Heart right ventricle (tissue), 16 donors: ENCODE results near the gene TCF4. TPM values are rescaled to one million over a fixed set of nuclear protein-coding genes. Genes with fewer than 3 reads are reported as not detected.

Experiments
- ATAC-seq, 8 donors: fragments of 200-7000 bp; cut with Tn5 transposase; one replicate each; pipeline ENCODE4 v1.9.1; 2020; ENCODE audit warnings: mild to moderate bottlenecking in 8 of 8, moderate library complexity in 8 of 8, moderate number of reproducible peaks in 1 of 8
- DNase-seq, 2 donors: peaks; one replicate each; pipeline ENCODE4 v3.0.0-alpha.2; 2020
- H3K27ac ChIP-seq, 10 donors: fragments of 200-600 bp; sonication (generic) in 2 of 10; one replicate each; pipeline versions ENCODE4 v1.5.0 to v1.8.0; 2020 to 2022; ENCODE audit warnings: mild to moderate bottlenecking in 3 of 10
- H3K27me3 ChIP-seq, 7 donors: fragments of 200-600 bp; one replicate each; pipeline ENCODE4 v1.8.0; 2021 to 2022; ENCODE audit warnings: mild to moderate bottlenecking in 2 of 7
- H3K36me3 ChIP-seq, 9 donors: fragments of 200-600 bp; sonication (generic) in 1 of 9; one replicate each; pipeline versions ENCODE4 v1.5.0 to v1.8.0; 2020 to 2022; ENCODE audit warnings: mild to moderate bottlenecking in 2 of 9
- H3K4me1 ChIP-seq, 9 donors: fragments of 200-600 bp; sonication (generic) in 1 of 9; one replicate each; pipeline versions ENCODE4 v1.5.0 to v1.8.0; 2020 to 2022; ENCODE audit warnings: mild to moderate bottlenecking in 4 of 9
- H3K4me3 ChIP-seq, 10 donors: fragments of 200-600 bp; sonication (generic) in 2 of 10; one replicate each; pipeline versions ENCODE4 v1.5.0 to v1.8.0; 2020 to 2022; ENCODE audit warnings: mild to moderate bottlenecking in 7 of 10, moderate library complexity in 2 of 10
- H3K9me3 ChIP-seq, 11 donors: fragments of 200-600 bp in 10 of 11; sonication (generic) in 2 of 11; one replicate each; pipeline versions ENCODE4 v1.5.0 to v1.8.0; 2013 to 2022; ENCODE audit warnings: mild to moderate bottlenecking in 2 of 11, control low read depth in 1 of 11, moderate library complexity in 1 of 11
- WGBS, 2 donors: extraction: QIAGEN DNeasy Blood & Tissue Kit; methylation state at CpG; one replicate each; pipeline ENCODE4 v1.1.7; 2013; ENCODE audit warnings: inconsistent platforms in 1 of 2; 5-methylcytosine and 5-hydroxymethylcytosine counted together
- intact Hi-C, 10 donors: fragments of 100-400 bp; cut with DNase I; formaldehyde crosslinking; loops; one replicate each; pipeline versions ENCODE4 v1.11.1 to v1.14.2; 2022
- polyA plus RNA-seq, 2 donors: library from polyadenylated mRNA; stranded (reverse); fragments of 200-250 nt; gene quantifications; one replicate each; pipeline ENCODE4 v1.2.3, GENCODE V29; 2013
- total RNA-seq, 10 donors: library from RNA; stranded (reverse); fragmentation: NEBNext Ultra II Directional in 3 of 10; extraction: Animal tissue kit (Norgen Biotek cat#: 25700) in 3 of 10; gene quantifications; one replicate each; pipeline versions ENCODE4 v1.2.1 to v1.2.4, GENCODE V29; 2021 to 2023
- TF ChIP-seq, protein P1 (sequence below), 9 donors: fragments of 200-600 bp; sonication (generic) in 2 of 9; IDR thresholded peaks; one replicate each; pipeline versions ENCODE4 v1.5.0 to v1.8.0; 2021 to 2022; ENCODE audit warnings: antibody characterized with exemption in 9 of 9, mild to moderate bottlenecking in 5 of 9, moderate library complexity in 1 of 9
- donor health status: Arrhythmogenic right ventricular cardiomyopathy.
- donor health status: ischemic (EF 13 %, LVEDD 7.1; RV severe dilation, severe dysfunction).
- donor health status: healthy with polysubstance abuse.
- donor health status: DM: no; HTN: yes; CAD: no.
- donor health status: DM: no; HTN: no; CAD: no.
- donor health status: ischemic (EF 25% LVEDD 6.9; RV normal size, moderate dysfunction).
- donor health status: ischemic (EF 25% LVEDD 5.7; RV mildly dilated, moderate dysfunction).
- donor health status: healthy.
- donor health status: DM: yes; HTN: yes; CAD: no.
- donor health status: Ischemic cardiomyopathy.
- donor health status: ischemic (EF 35%, LVEDD 5.7; RV mildly dilated, moderate dysfunction).
- donor health status: nonischemic (EF 11% LVEDD 7.7; RV severe dilation, severe dysfunction).
- donor health status: DM: yes; HTN: yes; CAD: no.
- donor health status: PGD.
- donor health status: ischemic (EF 29% LVEDD 5.4; RV normal size, mild dysfunction).
- donor health status: nonischemic (EF 23%, LVEDD 6.1; RV moderate dilation, normal function).

TCF4 gene
- total and polyA plus RNA-seq, 12 donors = 12.6 to 90.1 (median 65.5) TPM

DNA sequence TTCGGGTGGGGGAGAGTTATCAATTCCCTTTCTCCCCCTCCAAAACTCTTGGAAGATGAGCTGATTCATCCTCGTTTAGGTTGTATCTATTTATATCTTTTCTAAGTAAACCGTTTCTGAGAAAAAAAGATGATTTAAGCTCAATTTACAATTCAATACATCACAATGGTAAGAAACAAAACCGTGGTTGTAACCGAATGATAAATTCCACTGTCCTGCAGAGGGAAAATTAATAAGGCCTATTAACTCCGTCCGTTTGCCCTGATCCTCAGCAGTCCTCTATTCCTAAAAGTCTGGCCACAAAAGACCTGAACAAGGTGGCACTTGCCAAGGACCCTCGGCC lies 286.2 kb downstream of the TCF4 start:
- 50 to 62% methylated on average over 8 of the region's 8 CpGs for WGBS, 2 donors
- no peak for DNase-seq
- Histone ChIP-seq H3K9me3 (no peaks in the 10 kb centered on the region), H3K4me3 (peak overlapping the region in 6 of 10 donors; percentile 2 to 25 (median 12)), H3K27ac (peak overlapping the region in 7 of 10 donors; percentile 5 to 64 (median 34)), H3K27me3 (no peaks in the 10 kb centered on the region), H3K36me3 (no peaks in the 10 kb centered on the region), H3K4me1 (peaks cover 0 to 96% (median 59%) of the 10 kb centered on the region in 9 donors)
- TF ChIP-seq, protein P1, sequence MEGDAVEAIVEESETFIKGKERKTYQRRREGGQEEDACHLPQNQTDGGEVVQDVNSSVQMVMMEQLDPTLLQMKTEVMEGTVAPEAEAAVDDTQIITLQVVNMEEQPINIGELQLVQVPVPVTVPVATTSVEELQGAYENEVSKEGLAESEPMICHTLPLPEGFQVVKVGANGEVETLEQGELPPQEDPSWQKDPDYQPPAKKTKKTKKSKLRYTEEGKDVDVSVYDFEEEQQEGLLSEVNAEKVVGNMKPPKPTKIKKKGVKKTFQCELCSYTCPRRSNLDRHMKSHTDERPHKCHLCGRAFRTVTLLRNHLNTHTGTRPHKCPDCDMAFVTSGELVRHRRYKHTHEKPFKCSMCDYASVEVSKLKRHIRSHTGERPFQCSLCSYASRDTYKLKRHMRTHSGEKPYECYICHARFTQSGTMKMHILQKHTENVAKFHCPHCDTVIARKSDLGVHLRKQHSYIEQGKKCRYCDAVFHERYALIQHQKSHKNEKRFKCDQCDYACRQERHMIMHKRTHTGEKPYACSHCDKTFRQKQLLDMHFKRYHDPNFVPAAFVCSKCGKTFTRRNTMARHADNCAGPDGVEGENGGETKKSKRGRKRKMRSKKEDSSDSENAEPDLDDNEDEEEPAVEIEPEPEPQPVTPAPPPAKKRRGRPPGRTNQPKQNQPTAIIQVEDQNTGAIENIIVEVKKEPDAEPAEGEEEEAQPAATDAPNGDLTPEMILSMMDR (IDR thresholded peaks at IDR 0.05) = no peak
- intact Hi-C loops = no loop called here
- peak in 4 of 8 donors; percentile 10 to 28 (median 25) for ATAC-seq

DNA sequence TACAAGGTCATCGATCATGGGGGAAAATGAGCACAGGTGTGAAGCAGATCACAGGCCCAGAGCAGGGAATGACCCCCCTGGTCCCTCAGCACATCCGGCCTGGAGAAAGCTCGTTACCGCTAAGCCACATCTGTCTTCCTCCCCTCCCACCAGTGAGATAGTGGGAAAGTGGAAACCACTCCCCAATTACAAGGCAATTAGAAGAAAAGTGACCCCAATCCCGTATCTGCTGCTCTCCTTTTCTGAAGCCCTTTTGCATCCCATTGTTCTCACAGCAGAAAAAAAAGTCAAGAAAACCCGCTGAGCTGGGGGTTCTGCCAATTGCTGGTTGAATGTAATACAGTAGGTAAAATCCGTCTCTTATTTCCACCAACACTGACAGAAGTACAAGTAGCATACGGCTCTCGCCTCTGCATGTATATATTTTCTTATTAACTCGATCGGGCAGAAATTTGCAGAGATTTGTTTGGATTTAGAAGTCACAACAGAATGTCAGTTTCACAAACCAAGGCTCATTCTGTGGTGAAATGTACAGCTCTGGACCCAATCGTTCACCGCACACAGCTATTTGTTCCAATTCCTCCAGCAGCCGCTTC lies 287.0 kb downstream of the TCF4 start:
- WGBS, 2 donors = 58 to 65% methylated on average over 14 of the region's 14 CpGs
- Histone ChIP-seq H3K36me3 (no peaks in the 10 kb centered on the region), H3K4me3 (peak overlapping the region in 6 of 10 donors; percentile 1 to 24 (median 6)), H3K4me1 (peaks cover 0 to 96% (median 59%) of the 10 kb centered on the region in 9 donors), H3K27ac (peak overlapping the region in 6 of 10 donors; percentile 14 to 64 (median 36)), H3K27me3 (no peaks in the 10 kb centered on the region), H3K9me3 (no peaks in the 10 kb centered on the region)
- DNase-seq (no peak), ATAC-seq (peak in 5 of 8 donors; percentile 21 to 42 (median 31))
- intact Hi-C loops = no loop called here
- TF ChIP-seq, protein P1 (IDR thresholded peaks at IDR 0.05) = no peak

- 68 to 71% methylated on average over 11 of the region's 11 CpGs for WGBS, 2 donors
- H3K36me3 ChIP-seq = no peaks in the 10 kb centered on the region
- peaks cover 0 to 97% (median 59%) of the 10 kb centered on the region in 9 donors for H3K4me1 ChIP-seq
- TF ChIP-seq, protein P1 (IDR thresholded peaks at IDR 0.05) = no peak
- no peaks in the 10 kb centered on the region for H3K27me3 ChIP-seq
- peak in 1 of 2 donors; percentile 6 for DNase-seq
- peak overlapping the region in 5 of 10 donors; percentile 14 to 64 (median 31) for H3K27ac ChIP-seq
- peak in 2 of 8 donors; percentile 5 to 17 for ATAC-seq
- intact Hi-C loops = no loop called here
- H3K9me3 ChIP-seq = no peaks in the 10 kb centered on the region
- H3K4me3 ChIP-seq = peak overlapping the region in 3 of 10 donors; percentile 1 to 24 (median 9)
Observed at GRCh38 chr18:55300421-55300935, 287.5 kb downstream of the TCF4 start.

DNA sequence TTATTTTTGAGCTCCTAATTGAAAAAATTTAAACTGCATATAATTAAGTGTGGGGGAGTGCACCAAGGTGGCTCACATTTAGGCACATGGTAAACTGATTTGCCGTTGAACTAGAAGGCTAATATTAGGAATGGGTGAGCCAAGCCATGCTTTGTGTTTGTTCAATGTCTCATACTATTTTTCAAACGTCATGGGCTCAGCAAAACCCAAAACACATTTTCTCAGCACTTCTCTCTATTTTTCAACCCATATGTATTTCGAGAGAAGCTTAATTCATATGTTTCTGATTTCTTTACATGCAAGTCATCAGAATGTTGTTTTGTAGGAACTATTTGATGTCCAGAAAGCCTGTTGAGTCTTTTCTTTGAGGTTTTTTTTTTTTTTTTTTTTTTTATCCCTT lies 291.2 kb downstream of the TCF4 start:
- Histone ChIP-seq H3K4me3 (no peak overlapping the region), H3K27ac (no peak overlapping the region), H3K36me3 (peaks cover 0 to 14% (median 0%) of the 10 kb centered on the region in 9 donors), H3K27me3 (no peaks in the 10 kb centered on the region), H3K9me3 (no peaks in the 10 kb centered on the region), H3K4me1 (peaks cover 4 to 93% (median 46%) of the 10 kb centered on the region in 9 donors)
- ATAC-seq = no peak
- DNase-seq = no peak
- 69 to 77% methylated on average over 3 of the region's 3 CpGs for WGBS, 2 donors
- TF ChIP-seq, protein P1 (IDR thresholded peaks at IDR 0.05) = no peak
- intact Hi-C loops = no loop called here
